Fibroblast of skin of left quadriceps (primary cell): ENCODE measurements around the gene ZNF175.

Source experiments
- DNase-seq, 2 experiments: peaks; one replicate each; pipeline ENCODE4 v3.0.0-alpha.2; 2013; ENCODE audit warnings: low read depth in 2 of 2

Gene ZNF175

DNA sequence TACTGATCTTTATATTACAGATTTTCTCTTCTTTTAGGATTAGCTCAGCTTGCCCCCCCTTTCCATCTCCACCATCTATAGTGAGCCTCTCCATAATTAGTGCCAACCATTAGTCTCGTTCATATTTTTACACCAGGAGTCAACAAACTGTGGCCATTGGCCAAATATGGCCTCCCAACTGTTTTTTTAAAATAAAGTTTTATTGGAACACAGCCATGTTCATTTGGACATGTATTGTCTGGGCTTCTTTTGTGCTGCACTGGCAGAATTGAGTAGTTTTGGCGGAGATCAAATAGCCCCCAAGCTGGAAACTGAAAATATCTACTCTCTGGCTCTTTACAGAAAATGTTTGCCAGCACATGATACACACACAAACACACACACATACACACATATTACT lies 18.4 kb downstream of the ZNF175 start:
- no peak for DNase-seq

DNA sequence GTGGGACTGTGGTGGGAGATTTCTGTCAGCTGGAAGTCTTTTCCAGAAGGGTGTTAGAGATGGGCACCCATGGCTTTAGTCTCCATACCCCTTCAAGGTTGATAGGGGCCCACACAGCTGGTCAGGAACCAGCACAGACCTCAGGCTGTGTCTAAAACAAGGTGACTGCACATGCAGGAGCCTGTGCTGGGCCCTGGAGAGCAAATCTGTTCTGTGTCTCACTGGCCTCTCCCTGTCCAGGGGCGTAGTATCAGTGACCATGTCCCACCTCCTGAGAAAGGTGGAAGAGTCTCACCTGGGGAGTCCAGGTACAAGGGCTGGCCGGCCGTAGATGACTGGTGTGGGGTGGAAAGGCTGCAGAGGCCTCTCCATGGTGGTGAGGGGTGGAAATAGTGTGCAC lies 19.4 kb downstream of the ZNF175 start:
- no peak for DNase-seq

DNA sequence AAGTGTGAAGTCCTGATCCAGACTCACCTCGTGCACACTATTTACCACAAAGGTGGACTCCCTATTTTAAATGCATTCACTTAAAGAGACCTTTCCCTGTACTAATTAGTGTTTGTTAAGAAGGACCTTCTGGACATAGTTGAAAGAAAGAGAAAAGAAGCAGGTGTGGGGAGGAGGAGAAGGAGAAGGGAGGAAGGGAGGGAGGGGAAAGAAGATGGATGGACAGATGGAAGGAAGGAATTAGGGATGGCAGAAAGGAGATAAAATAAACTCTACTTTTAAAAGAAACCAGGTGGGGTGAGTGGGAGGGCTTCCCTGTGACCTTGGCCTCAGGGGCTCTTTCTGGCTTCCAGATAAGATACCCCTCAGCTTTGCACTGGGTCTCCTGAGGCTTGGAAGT lies 21.4 kb downstream of the ZNF175 start:
- no peak for DNase-seq

DNA sequence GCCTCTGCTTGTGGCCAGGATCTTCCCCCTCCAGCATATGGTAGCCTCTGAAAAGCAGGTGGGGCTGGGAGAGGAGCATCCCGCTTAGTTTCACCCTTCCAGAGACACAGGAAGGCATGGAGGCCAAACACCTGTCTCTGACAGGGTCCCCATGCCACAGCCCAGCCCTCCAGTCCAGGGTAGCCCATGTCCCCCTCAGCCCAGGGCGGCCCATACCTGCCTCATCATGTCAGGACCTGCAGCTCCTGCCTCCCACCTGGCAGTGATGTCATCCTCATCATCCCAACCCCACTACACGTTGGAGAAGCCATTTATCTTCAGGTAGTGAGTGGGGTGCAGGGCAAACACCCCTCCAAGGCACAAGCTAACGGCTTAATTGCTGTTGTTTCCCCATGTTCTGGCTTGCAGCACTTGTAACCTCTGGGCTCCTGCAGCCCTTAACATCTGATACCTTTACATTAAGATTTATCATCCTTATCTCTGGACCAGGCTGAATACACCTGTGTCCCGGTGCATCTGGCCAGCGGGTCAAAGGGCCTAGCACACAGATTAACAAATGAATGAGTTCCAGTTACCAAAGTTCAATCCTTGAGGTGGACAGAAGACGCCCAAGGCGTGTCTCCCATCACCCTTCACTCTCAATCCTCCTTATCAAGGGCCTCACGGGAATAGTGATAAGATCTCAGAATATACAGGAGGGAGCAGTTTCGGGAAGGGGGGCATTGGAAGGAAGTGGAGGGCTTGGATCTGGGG lies 22.2 kb downstream of the ZNF175 start:
- DNase-seq: no peak

DNA sequence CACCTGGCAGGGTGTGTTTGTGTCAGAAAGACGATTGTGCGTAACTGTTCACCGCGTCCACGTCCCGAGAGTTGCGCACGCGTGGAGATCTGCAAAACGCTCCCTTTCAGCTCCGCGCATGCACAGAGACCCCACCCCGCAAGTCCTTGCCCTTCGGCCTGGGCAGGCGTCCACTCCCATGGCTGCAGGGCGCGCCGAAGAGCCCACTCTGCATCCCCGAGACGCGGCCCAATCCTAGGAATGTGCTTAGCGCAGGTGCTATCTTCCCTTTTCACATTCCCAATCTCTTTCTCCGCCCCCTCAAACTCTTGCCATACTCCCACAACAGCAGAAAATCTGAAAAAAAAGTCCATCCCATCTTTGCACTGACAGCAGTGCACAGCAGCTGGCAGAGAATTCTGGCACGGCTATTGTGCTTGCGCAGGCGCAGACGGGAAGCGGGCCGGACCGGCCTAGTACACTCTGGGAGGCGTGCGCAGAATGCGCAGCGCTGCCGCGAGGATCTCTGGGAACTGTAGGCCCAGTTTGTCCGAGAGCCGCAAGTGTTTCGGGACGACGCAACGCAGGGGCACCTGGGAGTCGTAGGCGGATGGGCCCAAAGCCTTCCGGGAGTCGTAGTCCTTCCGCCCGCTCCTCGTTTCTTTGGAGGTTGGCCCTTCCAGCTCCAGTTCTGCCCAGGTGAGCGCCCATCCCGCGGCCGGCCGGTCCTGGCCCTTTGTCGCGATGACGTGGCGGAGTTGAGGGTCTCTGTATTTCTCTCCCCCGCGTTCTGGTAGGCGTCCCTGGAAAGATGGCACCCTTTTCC lies 23.1 kb downstream of the ZNF175 start:
- peak; percentile 91 to 93 for DNase-seq

DNA sequence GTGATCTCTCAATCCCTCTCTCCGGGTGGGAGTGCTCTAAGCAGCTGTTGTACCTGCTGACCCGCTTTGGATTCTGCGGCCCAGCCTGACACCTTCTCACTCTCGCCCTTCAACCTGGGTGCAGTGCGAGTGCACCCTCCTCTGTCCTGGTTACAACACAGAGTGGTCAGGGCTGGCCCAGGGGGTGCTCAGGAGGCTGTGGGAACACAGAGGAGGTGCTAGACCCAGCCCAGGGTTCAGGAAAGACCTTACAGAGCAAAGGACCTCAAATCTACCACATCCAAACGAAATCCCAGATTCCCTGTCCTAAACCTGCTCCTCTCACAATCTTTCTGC lies 23.7 kb downstream of the ZNF175 start:
- DNase-seq: no peak

DNA sequence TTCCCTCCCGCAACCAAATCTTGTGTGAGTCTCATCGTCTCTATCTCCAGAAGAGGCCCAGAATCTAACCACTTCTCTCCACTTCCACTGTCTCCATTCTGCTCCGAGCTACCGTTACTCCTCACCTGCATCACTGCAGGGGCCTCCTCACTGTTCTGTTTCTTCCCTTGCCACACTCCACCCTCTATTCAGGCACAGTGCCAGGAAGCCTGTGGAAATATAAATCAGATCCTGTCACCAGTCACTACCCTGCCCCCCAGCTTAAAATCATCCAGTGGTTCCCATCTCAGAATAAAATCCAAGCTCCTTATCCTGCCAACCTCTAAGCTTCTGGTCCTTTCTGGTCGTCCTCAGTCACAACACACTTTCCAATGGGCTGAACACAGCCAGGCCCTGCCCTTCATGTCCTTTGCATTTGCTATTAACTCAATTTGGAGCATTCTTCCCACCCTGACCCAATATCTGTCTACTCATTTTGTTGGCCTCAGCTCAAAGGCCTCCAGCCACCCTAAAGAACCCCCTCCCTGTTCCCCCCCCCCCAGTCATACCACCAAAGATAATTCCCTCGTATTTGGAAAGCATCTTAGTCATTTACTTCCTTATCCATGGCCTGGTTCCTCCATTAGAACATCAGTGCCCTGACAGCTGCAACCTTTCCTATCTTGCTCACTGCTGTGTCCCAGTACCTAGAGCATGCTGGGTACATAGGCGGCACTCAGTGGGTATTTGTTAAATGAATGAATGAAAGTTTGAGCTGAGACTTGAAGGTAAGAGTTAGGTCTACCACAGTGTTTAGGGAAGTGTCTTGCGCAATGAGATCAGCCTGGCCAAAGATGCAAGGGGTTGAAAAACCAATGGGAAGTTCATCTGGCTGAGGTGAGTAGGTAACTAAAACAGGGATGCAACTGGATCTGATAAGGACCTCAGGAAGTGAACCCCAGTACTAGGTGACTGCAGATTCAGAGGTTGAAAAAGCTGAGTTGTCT lies 24.4 kb downstream of the ZNF175 start:
- DNase-seq: no peak

DNA sequence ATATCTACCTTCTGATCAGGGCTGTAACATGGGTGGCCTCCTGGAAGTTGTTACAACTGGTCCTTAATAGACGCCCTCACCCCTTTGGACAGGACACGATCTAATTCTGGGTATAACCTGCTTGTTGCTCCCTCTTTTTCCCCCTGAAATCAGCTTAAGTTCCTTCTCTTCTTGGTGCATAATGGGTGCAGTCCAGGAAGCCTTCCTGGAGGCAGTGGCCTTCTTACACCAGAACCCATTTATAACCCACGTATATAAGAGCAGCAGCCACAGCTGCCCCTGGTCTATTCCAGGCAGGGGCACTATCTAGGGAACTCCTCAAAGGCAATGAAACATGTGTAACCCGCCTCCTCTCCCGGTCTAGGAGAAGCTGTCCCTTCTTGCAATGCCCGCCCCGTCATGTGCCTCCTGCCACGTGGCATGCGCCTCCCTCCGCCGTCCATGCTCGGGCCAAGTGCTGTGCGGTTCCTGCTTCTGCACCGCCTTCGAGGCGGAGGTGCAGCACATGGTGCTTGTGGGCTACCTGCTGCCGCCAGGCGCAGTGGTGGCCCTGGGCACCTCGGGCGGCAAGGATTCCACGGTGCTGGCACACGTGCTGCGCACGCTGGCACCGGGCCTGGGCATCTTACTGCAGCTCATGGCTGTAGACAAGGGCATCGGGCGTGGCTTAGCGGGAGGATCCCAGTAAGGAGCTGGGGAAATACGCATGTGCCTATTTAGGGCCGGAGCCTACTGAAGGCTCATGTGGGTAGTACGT lies 27.3 kb downstream of the ZNF175 start:
- DNase-seq: no peak

DNA sequence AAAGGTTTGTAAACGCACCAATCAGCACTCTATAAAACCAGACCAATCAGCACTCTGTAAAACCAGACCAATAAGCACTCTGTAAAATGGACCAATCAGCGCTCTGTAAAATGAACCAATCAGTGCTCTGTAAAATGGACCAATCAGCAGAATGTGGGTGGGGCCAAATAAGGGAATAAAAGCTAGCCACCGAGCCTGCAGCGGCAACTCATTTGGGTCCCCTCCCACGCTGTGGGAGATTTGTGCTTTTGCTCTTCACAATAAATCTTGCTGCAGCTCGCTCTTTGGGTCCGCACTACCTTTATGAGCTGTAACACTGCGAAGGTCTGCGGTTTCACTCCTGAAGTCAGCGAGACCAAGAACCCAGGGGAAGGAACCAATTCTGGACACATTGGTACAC lies 28.0 kb downstream of the ZNF175 start:
- DNase-seq: no peak

DNA sequence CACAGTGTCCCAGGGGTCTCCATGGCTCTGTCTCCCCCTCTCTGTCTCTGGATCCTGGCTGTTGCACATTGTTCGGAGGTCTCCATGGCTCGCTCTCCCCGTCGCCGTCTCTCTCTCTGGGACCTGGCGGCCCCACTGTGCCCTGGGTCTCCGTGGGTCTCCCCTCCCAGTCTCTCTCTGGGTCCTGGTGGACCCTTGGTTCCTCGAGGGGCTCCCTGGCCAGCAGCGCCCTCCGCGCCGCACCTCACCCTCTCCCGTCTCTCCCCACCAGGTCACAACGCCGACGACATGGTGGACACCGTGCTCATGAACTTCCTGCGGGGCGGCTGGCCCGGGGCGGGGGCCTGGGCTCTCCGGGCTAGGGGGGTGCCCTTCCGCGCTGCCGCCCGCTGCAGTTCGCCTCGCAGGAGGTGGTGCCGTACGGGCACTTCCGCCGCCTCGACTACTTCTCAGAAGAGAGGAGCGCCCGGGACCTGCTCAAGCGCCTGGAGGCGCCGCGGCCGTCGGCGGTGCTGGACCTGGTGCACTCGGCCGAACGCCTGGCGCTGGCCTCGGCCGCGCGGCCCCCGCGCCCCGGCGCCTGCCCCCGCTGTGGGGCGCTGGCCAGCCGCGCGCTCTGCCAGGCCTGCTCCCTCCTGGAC lies 30.0 kb downstream of the ZNF175 start:
- no peak for DNase-seq

DNA sequence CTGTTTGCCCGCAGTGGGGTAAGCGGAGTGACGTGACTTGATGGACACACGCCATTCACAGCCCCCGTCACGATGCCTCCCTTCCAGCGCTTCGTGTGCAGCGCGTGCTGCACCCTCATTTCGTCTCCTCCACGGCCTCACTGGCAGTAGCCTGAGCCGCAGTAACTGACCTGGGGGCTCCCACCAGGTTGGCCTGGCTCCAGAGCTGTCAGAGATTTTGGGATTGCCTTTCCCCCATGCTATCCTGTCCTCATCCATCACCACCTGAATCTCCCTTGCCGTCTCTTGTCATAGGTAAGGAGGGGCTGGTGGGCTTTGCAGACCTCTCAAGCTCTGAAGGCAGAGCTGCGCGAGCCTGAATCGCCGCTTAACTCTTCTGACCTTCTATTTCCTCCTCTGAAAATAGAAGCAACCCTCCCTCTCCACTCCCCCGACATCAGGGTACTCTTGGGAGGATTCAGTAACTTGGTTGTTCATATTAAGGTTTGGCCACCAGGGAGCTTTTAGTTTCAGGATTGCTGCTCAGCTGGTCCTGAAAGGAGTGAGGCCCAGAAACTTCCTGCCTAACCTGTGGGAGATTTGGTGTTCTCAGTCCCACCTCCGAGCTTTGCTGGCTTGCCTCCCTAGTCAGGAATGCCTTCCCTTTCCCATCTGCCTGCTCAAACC lies 31.2 kb downstream of the ZNF175 start:
- DNase-seq: no peak

DNA sequence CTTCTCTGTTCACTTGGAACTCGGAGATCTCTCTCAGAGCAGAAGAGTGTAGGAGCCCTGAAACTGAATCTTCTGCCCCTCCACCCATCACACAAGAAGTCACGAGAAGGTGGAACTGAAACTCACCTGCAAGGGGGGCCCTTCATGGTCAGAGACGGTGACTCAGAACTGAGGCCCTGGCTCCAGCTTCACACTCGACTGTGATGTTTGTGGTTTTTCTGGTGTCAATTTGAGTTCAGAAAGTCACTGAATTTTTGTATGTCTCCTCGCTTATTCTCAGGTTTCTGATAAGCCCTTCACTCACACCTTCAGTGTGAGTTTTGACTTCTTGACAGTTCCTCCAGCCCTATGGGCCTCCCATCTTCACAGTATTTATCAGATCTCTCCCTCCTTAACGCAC lies 36.0 kb downstream of the ZNF175 start:
- DNase-seq: no peak

DNA sequence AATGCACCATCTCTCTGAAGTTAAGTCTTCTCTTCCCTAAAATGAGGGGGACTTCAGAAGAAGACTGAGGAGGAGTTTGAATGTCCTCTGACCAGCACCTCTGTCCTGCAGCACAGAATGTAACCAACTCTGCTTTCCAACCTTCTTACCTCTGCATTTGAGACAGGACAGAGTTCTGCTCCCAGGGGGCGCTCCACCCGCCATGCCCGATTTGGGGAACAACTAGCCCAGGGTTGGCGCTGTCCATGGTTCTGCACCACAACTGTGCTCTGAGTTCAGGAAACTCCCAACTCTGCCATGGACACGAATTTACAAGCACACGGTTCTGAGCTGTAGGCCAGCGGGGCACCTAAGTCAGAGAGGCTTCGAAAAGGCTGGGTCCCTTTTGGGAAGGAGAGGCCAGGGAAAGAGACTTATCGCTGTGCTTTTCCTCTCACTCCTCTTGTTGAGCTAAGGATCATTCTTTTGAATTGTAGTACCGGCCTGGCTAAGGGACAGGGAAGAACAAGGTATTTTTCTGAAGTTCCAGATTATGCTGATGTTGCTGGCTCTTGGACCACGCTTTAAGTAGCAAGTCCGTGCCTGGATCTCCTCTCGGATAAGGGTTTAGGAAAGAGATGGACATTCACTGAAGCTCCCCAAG lies 37.0 kb downstream of the ZNF175 start:
- peak; percentile 31 to 32 for DNase-seq

DNA sequence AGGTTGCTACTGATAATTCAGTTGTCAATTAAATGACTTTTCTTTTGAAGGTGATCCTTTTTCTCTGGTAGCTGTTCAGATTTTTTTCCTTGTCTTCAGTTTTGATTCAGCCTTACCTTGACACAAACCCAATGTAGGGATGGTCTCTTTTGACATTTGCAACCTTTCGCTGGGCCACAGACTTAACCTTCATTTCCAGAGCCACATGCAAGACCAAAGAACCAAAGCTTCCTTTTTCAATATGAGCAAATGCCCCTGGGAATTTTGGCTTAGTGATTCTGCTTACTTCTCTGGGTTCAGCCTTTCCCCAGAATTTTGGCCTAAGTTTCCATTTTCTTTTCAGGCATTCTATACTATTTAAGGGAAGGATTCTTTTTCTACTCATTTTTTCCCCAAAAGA lies 39.5 kb downstream of the ZNF175 start:
- DNase-seq: no peak

DNA sequence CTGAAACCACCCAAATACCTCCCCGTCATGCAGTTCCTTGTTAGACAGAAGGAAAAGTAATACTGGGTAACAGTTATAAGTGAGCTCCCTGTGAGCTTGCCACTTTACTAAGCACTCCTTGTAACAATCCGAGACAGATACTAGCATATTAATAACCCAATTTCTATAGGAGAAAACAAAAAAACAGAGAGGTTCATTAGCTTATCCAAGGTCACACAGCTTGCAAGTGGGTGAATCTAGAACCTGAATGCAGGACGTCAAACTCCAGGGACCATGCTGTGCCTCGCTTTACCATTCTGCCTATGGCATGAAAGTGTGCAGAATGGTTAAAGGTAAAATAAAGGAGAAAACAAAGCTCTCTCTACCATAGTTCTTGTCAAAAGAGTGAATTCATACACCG lies 43.7 kb downstream of the ZNF175 start:
- no peak for DNase-seq

DNA sequence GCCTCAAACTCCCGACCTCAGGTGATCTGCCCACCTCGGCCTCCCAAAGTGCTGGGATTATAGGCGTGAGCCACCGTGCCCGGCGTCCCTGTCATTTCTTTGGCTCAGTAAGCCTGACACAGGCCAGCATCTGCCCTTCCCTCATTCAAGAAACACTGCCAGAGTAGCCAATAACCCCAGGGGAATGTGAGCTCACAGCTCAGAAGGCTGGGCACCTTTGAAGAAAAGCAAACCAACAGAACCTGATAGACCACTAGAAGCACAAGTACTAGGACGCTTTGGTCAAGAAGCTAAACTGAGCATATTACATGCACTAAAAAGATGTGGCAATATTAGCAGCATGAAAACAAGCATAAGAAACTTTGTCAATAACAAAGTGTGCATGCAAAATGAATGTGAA lies 44.9 kb downstream of the ZNF175 start:
- DNase-seq: no peak

DNA sequence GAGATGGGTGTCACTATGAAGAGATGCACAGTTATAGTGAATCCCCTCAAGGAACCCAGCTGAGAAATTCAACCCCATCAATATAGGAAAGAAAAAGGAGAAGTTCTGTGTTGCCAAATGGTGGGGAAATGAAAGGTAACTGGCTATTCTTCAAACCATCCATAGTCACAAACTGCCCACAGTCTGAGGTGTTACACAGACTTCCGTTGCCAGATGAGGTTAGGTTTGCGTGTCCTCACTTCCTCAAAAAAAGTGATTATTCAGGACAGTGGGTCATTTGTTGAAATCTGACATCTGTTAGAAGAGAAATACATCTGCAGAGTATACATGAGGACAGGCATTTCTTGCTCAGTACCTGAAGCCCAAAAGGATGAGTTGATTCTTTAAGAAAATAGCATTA lies 50.1 kb downstream of the ZNF175 start:
- DNase-seq: no peak

DNA sequence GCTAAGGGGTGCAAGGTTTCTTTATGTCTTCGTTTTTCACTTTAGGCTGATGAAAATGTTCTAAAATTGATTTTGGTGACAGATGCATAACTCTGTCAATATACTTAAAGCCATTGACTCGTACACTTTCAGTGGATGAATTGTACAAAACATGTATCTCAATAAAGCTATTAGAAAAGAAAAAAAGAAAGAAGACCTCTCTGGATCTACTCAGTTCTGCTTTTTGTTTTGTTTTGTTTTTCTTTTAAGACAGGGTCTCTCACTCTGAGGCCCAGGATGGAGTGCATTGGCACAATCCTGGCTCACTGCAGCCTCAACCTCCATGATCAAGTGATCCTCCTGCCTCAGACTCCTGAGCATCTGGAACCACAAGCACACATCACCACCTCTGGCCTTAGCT lies 55.6 kb downstream of the ZNF175 start:
- no peak for DNase-seq

DNA sequence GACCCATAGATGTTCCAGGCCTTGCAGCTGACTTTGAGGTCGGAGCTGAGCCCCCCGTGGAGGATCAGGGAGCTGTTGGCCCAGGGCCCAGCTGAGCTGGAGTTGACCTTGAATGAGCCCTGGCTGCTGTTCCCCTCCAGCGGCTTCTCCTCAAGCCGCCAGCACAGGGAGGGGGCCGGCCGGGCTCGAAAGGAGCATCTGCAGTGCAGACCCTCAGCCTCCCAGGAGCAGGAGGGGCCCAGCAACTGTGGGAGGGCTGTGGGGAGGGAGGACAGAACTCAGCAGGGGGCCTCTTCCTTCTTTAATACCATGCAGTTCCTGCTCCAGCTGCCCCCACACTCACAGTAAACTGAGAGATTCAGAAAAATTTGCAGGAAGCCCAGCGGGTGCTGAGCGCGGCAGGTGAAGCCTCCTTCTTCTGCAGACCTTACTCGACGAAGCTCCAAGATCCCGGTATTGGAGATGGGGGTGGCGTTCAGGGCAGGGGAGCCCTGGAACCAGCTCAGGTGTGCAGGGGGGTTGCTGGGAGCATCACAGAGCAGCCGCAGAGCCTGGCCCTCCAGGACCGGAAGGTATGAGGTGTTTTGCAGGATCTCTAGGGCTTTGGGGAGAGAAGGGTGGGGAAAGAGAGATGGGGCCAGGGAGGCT lies 56.5 kb downstream of the ZNF175 start:
- DNase-seq: no peak
